Gastroesophageal sphincter (tissue), 2 donors: Measurements from ENCODE around the gene LHB.

Experiments
- POLR2A ChIP-seq, 2 donors: fragments of 450-650 bp; IDR thresholded peaks; one replicate each; pipeline ENCODE4 v1.6.1; 2017; ENCODE audit warnings: antibody characterized with exemption in 2 of 2, mild to moderate bottlenecking in 2 of 2, moderate library complexity in 1 of 2
- POLR2AphosphoS5 ChIP-seq: sonication (generic); formaldehyde crosslinking; IDR thresholded peaks from one replicate; pipeline ENCODE4 v1.6.1; 2017; ENCODE audit warnings: antibody characterized with exemption

GRCh38 chr19:49004133-49004532 is 12.8 kb downstream of the LHB start:
- TF ChIP-seq POLR2AphosphoS5 (no peak), POLR2A (IDR thresholded peaks at IDR 0.05) (no peak)
